HTR-8/SVneo (cell line): ENCODE results near the gene KCNIP4.

Source experiments
- DNase-seq: peaks from one replicate; pipeline ENCODE4 v3.0.0; 2011; ENCODE audit warnings: low spot score, mixed read lengths; ENCODE audit not compliant: insufficient read length
- FAIRE-seq: peaks from 2 replicates; lab custom pipeline; 2011; peaks lifted over from hg19 to GRCh38; lab: Jason Lieb, UNC

The KCNIP4 gene

GRCh38 chr4:21915761-21916160, 32.8 kb downstream of the KCNIP4 start:
- FAIRE-seq (no peak), DNase-seq (no peak)

GRCh38 chr4:21901831-21902230, 46.7 kb downstream of the KCNIP4 start:
- no peak for DNase-seq
- FAIRE-seq: no peak

GRCh38 chr4:21901281-21901680, 47.3 kb downstream of the KCNIP4 start:
- no peak for DNase-seq
- no peak for FAIRE-seq

GRCh38 chr4:21900211-21900610, 48.4 kb downstream of the KCNIP4 start:
- FAIRE-seq (no peak), DNase-seq (no peak)

GRCh38 chr4:21898101-21898500, 50.5 kb downstream of the KCNIP4 start:
- no peak for DNase-seq
- no peak for FAIRE-seq

GRCh38 chr4:21896767-21897166, 51.8 kb downstream of the KCNIP4 start:
- DNase-seq (no peak), FAIRE-seq (no peak)

- FAIRE-seq (no peak), DNase-seq (no peak)
Observed at GRCh38 chr4:21893136-21893535, 55.4 kb downstream of the KCNIP4 start.

- DNase-seq (no peak), FAIRE-seq (no peak)
Observed at GRCh38 chr4:21890231-21890630, 58.3 kb downstream of the KCNIP4 start.

GRCh38 chr4:21888195-21888976, 60.2 kb downstream of the KCNIP4 start:
- DNase-seq: peak; percentile 8

GRCh38 chr4:21887481-21887880, 61.1 kb downstream of the KCNIP4 start:
- DNase-seq (no peak), FAIRE-seq (no peak)

More at GRCh38 chr4:21888195-21888976, 60.2 kb downstream of the KCNIP4 start:
- FAIRE-seq: no peak

- DNase-seq (no peak), FAIRE-seq (no peak)
Observed at GRCh38 chr4:21885770-21886169, 62.8 kb downstream of the KCNIP4 start.

GRCh38 chr4:21885241-21885640, 63.3 kb downstream of the KCNIP4 start:
- no peak for DNase-seq
- FAIRE-seq: no peak

GRCh38 chr4:21884615-21885014, 64.0 kb downstream of the KCNIP4 start:
- DNase-seq (no peak), FAIRE-seq (no peak)

GRCh38 chr4:21882051-21882839, 66.3 kb downstream of the KCNIP4 start:
- no peak for DNase-seq
- no peak for FAIRE-seq

- DNase-seq: peak; percentile 25
Observed at GRCh38 chr4:21879187-21879586, 69.4 kb downstream of the KCNIP4 start.

GRCh38 chr4:21876711-21877110, 71.9 kb downstream of the KCNIP4 start:
- FAIRE-seq (no peak), DNase-seq (no peak)

More at GRCh38 chr4:21879187-21879586, 69.4 kb downstream of the KCNIP4 start:
- FAIRE-seq: peak; percentile 62

- DNase-seq: no peak
- FAIRE-seq: no peak
Observed at GRCh38 chr4:21873145-21873544, 75.4 kb downstream of the KCNIP4 start.

- DNase-seq (no peak), FAIRE-seq (no peak)
Observed at GRCh38 chr4:21872101-21872500, 76.5 kb downstream of the KCNIP4 start.

- DNase-seq (no peak), FAIRE-seq (no peak)
Observed at GRCh38 chr4:21869978-21870745, 78.4 kb downstream of the KCNIP4 start.

GRCh38 chr4:21864686-21865085, 83.9 kb downstream of the KCNIP4 start:
- FAIRE-seq (no peak), DNase-seq (no peak)

GRCh38 chr4:21862917-21863316, 85.7 kb downstream of the KCNIP4 start:
- no peak for FAIRE-seq

More at GRCh38 chr4:21862917-21863316, 85.7 kb downstream of the KCNIP4 start:
- DNase-seq: no peak
